ENCODE data around the gene BNIP3.

BNIP3 gene

DNA sequence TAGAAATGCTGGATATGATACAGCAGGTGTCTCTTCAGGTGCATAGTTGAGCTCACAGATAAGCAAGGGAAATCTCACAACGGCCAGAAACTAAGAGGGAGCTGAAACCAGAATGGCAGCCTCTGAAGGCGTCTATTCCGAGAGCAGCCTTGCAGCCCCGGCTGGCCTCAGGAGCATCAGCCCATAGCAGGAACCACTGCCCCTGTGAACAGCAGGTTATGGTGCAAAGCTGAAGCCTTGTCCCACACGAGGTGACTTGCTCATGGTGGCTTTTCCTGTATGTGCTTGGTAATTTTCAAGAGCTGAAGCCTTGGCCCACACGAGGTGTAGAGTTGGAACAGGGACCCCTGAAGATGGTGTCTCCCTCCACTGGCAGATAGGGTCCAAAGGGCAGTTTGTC, 33.2 kb downstream of the BNIP3 start:
- no peak overlapping the region for H3K27ac ChIP-seq (ENCODE audit: low read depth, low read length)
- peaks cover 84% of the 10 kb centered on the region for H3K36me3 ChIP-seq (ENCODE audit: insufficient read depth, low read length)
- no peaks in the 10 kb centered on the region for H3K9me3 ChIP-seq (ENCODE audit: insufficient read depth, low read depth, low read length)
- no peaks in the 10 kb centered on the region for H3K27me3 ChIP-seq (ENCODE audit: insufficient read depth, low read length)
- H3K4me1 ChIP-seq (ENCODE audit: insufficient read depth, low read length) = no peaks in the 10 kb centered on the region
- no peak overlapping the region for H3K4me3 ChIP-seq (ENCODE audit: low read length)
- 97% methylated on average over 6 of the region's 6 CpGs for WGBS
- no peak overlapping the region for H3K9ac ChIP-seq (ENCODE audit: low read depth, low read length)

DNA sequence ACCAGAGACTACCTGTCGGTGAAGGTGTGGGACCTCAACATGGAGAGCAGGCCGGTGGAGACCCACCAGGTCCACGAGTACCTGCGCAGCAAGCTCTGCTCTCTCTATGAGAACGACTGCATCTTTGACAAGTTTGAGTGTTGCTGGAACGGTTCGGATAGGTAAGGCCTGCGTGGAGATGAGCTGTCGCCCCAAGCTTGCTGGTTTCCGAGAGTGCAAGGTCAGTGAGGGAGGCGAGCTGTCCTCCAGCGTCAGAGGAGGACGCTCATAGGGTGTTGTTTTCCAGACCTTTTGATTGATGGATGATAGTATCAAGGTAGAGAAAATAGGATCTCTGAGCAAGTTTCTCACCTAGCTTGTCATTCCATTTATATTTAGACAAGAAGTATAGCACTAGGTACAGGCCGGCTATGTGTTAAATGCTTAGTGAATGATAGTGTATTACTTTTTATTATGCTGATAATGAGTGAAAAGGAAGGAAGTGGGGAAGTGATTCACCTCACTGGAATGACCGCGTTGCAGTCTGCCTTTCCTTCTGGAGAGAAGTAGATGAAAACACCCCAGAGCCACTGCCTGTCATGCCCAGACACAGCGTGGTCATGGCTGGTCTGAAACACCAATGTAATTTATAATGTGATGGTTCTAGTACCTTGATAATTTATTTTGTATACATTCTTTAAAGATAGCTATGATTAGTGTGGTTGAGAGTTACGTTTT, 33.9 kb downstream of the BNIP3 start:
- no peak overlapping the region for H3K27ac ChIP-seq (ENCODE audit: low read depth, low read length)
- 90% methylated on average over 18 of the region's 18 CpGs for WGBS
- H3K9me3 ChIP-seq (ENCODE audit: insufficient read depth, low read depth, low read length) = no peaks in the 10 kb centered on the region
- no peak overlapping the region for H3K9ac ChIP-seq (ENCODE audit: low read depth, low read length)
- H3K4me1 ChIP-seq (ENCODE audit: insufficient read depth, low read length) = no peaks in the 10 kb centered on the region
- no peak overlapping the region for H3K4me3 ChIP-seq (ENCODE audit: low read length)
- H3K27me3 ChIP-seq (ENCODE audit: insufficient read depth, low read length) = no peaks in the 10 kb centered on the region
- peaks cover 81% of the 10 kb centered on the region for H3K36me3 ChIP-seq (ENCODE audit: insufficient read depth, low read length)

DNA sequence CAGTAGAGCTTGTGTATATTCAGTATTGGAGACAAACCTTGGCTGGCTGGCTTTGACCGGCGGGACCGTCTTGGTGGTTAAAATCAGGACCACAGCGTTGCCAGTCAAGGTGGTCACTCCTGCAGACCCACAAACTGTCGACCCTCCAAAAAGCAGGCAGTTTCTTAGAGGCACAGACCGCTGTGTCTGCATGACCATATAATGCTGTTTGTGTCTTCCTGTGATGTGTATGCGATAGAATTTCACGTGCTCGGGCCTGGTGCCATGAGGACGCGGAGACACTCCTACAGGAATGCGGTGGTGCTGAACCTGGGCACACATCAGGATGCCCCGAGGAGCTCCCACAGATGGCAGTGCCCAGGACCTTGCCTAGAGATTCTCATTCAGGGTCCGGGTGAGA, 34.8 kb downstream of the BNIP3 start:
- Histone ChIP-seq H3K36me3 (ENCODE audit: insufficient read depth, low read length) (peaks cover 86% of the 10 kb centered on the region), H3K27ac (ENCODE audit: low read depth, low read length) (no peak overlapping the region), H3K4me3 (ENCODE audit: low read length) (no peak overlapping the region), H3K27me3 (ENCODE audit: insufficient read depth, low read length) (no peaks in the 10 kb centered on the region), H3K9ac (ENCODE audit: low read depth, low read length) (no peak overlapping the region), H3K4me1 (ENCODE audit: insufficient read depth, low read length) (no peaks in the 10 kb centered on the region), H3K9me3 (ENCODE audit: insufficient read depth, low read depth, low read length) (no peaks in the 10 kb centered on the region)
- WGBS = 95% methylated on average over 14 of the region's 14 CpGs

DNA sequence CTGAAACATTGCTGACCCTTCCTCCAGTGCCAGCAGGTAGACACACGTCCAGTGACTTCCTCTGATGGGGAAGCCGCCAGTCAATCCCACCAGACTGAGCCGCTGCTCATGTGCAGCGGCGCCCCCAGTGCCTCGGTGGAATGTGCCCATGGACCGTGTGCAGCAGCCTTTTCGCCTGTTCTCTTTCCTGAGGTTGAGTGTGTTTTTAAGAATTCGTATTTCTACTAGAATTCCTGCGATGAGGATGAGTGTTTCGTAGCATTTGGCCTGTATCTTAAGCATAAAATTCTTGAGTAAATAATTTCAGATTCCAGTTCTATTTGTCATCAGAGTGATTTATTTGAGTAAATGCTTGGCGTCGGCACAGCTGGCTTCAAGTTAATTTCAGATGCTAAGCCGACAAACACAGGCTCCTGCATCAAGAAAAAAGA, 35.4 kb downstream of the BNIP3 start:
- Histone ChIP-seq H3K36me3 (ENCODE audit: insufficient read depth, low read length) (peaks cover 86% of the 10 kb centered on the region), H3K4me3 (ENCODE audit: low read length) (no peak overlapping the region), H3K4me1 (ENCODE audit: insufficient read depth, low read length) (no peaks in the 10 kb centered on the region), H3K27me3 (ENCODE audit: insufficient read depth, low read length) (no peaks in the 10 kb centered on the region), H3K27ac (ENCODE audit: low read depth, low read length) (no peak overlapping the region), H3K9me3 (ENCODE audit: insufficient read depth, low read depth, low read length) (no peaks in the 10 kb centered on the region), H3K9ac (ENCODE audit: low read depth, low read length) (no peak overlapping the region)
- 94% methylated on average over 14 of the region's 14 CpGs for WGBS

DNA sequence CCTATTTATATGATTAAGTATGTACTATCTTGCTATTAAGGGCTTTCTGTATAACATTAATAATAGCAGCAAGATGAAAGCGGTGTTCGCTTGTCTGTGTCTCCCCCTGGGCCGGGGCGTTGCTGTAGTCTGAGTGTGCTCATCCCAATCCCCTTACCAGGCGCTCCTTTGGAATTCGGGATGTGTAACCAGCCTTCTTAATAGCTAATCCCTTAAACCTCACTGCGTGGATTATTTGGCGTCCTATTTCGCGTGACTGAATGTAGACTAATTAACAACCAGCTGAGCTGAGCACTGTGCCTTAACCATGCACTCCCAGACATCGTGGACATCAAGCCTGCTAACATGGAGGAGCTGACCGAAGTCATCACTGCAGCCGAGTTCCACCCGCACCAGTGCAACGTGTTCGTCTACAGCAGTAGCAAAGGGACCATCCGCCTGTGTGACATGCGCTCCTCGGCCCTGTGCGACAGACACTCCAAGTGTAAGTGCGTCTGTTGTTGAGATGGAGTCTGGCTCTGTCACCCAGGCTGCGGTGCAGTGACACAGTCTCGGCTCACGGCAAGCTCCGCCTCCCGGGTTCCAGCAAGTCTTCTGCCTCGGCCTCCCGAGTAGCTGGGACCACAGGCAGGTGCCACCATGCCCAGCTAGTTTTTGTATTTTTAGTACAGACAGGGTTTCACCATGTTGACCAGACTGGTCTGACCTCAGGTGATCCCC, 36.6 kb downstream of the BNIP3 start:
- H3K4me1 ChIP-seq (ENCODE audit: insufficient read depth, low read length) = no peaks in the 10 kb centered on the region
- H3K27ac ChIP-seq (ENCODE audit: low read depth, low read length) = no peak overlapping the region
- H3K27me3 ChIP-seq (ENCODE audit: insufficient read depth, low read length) = no peaks in the 10 kb centered on the region
- WGBS = 97% methylated on average over 28 of the region's 28 CpGs
- H3K9ac ChIP-seq (ENCODE audit: low read depth, low read length) = no peak overlapping the region
- H3K36me3 ChIP-seq (ENCODE audit: insufficient read depth, low read length) = peaks cover 87% of the 10 kb centered on the region
- no peak overlapping the region for H3K4me3 ChIP-seq (ENCODE audit: low read length)
- H3K9me3 ChIP-seq (ENCODE audit: insufficient read depth, low read depth, low read length) = no peaks in the 10 kb centered on the region

DNA sequence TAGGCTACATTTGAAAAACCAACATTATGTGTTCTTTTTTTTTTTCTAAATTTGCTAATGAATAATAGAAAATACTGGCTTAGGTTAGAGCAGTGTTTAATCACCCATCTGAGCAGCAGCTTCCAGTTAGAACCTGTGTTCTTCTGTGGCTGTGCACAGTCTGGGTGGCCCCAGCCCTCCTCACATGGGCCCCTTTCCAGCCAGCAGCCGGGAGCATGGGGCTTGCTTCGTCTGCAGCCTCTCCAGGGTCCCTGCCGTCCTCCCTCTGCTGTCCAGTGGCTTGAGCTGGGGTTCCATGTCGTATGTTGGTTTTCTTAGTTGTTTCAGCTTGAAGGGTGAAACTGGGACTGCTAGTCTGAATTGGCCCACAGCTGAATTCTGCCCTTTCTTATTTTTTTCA, 37.3 kb downstream of the BNIP3 start:
- Histone ChIP-seq H3K9me3 (ENCODE audit: insufficient read depth, low read depth, low read length) (no peaks in the 10 kb centered on the region), H3K9ac (ENCODE audit: low read depth, low read length) (no peak overlapping the region), H3K4me1 (ENCODE audit: insufficient read depth, low read length) (no peaks in the 10 kb centered on the region), H3K4me3 (ENCODE audit: low read length) (no peak overlapping the region), H3K27me3 (ENCODE audit: insufficient read depth, low read length) (no peaks in the 10 kb centered on the region), H3K27ac (ENCODE audit: low read depth, low read length) (no peak overlapping the region), H3K36me3 (ENCODE audit: insufficient read depth, low read length) (peaks cover 86% of the 10 kb centered on the region)
- WGBS = 95% methylated on average over 4 of the region's 4 CpGs

DNA sequence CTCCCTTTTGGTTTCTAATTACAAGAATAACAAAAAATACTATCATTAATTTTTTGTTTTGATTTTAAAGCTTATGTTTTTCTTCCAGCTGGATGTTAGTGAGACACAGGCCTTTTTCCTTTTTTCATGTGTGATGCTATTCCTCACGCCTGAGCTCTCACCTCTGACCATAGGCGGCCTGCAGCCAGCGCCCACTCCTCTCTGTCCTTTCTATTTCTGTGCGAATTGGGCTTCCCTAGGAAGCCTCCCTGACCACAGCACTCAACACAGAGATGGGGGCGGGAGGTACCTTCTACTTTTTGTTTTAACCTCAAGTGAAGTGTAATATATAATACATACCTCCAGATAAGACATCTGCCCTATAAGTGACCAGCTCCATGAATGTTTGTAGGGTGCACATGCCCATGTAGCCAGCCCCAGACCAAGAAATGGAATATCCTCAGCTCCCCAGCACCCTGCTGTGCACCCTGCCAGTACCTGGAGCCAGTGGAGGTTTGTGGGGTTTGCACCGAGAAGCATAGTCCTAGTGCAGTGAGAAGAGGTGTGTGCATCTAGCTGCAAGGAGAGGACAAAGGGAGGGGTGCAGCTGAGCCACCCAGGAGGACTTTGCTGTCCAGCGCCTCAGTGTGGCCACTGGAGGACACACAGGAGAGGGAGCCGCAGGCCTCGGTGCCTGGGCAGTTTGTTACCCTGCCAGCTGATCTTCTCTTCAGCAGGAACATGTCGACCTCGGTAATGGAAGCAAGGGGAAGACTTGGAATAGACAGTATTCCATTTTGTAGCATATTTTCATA, 38.5 kb downstream of the BNIP3 start:
- no peaks in the 10 kb centered on the region for H3K9me3 ChIP-seq (ENCODE audit: insufficient read depth, low read depth, low read length)
- H3K27me3 ChIP-seq (ENCODE audit: insufficient read depth, low read length) = no peaks in the 10 kb centered on the region
- H3K27ac ChIP-seq (ENCODE audit: low read depth, low read length) = no peak overlapping the region
- peaks cover 81% of the 10 kb centered on the region for H3K36me3 ChIP-seq (ENCODE audit: insufficient read depth, low read length)
- WGBS = 83% methylated on average over 9 of the region's 11 CpGs
- no peak overlapping the region for H3K4me3 ChIP-seq (ENCODE audit: low read length)
- H3K4me1 ChIP-seq (ENCODE audit: insufficient read depth, low read length) = no peaks in the 10 kb centered on the region
- H3K9ac ChIP-seq (ENCODE audit: low read depth, low read length) = no peak overlapping the region

DNA sequence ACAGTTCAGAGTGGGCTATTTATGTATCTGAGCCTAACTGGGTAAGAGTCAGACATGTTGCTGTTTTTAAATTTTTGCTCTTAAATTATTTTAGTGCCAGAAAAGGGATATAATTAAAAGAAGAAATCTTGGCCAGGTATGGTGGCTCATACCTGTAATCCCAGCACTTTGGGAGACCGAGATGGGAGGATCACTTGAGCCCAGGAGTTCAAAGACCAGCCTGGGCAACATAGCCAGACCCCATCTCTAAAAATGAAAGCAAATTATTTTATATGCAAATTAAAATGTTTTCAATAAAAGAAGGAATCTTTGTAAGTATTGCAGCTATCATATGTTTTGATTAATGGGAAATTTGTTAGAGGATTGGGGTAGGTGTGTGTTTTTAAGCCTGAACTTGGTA, 39.3 kb downstream of the BNIP3 start:
- H3K4me1 ChIP-seq (ENCODE audit: insufficient read depth, low read length) = no peaks in the 10 kb centered on the region
- H3K9me3 ChIP-seq (ENCODE audit: insufficient read depth, low read depth, low read length) = no peaks in the 10 kb centered on the region
- H3K27me3 ChIP-seq (ENCODE audit: insufficient read depth, low read length) = no peaks in the 10 kb centered on the region
- WGBS = 100% methylated on average over 1 of the region's 1 CpG
- H3K27ac ChIP-seq (ENCODE audit: low read depth, low read length) = no peak overlapping the region
- no peak overlapping the region for H3K9ac ChIP-seq (ENCODE audit: low read depth, low read length)
- H3K4me3 ChIP-seq (ENCODE audit: low read length) = no peak overlapping the region
- peaks cover 79% of the 10 kb centered on the region for H3K36me3 ChIP-seq (ENCODE audit: insufficient read depth, low read length)

DNA sequence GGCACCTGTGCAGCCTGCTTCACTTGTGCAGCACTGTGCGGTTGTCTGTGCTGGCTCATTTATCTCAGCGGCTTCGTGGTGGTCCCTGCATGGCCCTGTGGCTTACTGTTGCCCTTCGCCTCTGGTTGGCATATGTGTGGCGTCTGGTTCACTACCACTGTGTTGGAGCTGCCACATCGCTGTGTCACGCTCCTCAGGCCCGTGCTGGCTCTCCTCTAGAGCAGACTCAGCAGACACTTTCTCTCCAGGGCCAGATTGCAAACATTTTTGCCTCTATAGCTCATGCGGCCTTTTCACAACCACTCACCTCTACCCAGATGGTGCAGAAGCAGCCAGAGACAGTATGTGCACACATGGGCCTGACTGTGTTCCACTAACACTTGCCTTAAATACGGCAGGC, 43.0 kb downstream of the BNIP3 start:
- WGBS = 95% methylated on average over 10 of the region's 10 CpGs
- H3K36me3 ChIP-seq (ENCODE audit: insufficient read depth, low read length) = peaks cover 62% of the 10 kb centered on the region
- H3K9ac ChIP-seq (ENCODE audit: low read depth, low read length) = no peak overlapping the region
- H3K27me3 ChIP-seq (ENCODE audit: insufficient read depth, low read length) = no peaks in the 10 kb centered on the region
- H3K4me1 ChIP-seq (ENCODE audit: insufficient read depth, low read length) = no peaks in the 10 kb centered on the region
- H3K4me3 ChIP-seq (ENCODE audit: low read length) = no peak overlapping the region
- no peak overlapping the region for H3K27ac ChIP-seq (ENCODE audit: low read depth, low read length)
- no peaks in the 10 kb centered on the region for H3K9me3 ChIP-seq (ENCODE audit: insufficient read depth, low read depth, low read length)

DNA sequence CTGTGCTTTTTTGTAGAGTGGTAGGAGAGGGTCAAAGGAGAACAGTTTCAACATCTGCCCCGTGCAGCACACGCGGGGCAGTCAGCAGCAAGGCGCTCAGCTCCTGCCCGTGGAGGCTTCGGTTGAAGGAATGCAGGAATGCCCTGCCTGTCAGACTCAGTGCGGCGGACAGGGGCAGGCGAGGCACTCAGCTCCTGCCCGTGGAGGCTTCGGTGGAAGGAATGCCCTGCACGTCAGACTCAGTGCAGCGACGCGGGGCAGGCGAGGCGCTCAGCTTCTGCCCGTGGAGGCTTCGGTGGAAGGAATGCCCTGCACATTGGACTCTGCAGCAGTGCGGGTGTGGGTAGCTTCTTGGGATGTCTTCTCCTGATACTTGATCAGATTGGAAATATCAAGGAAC, 43.9 kb downstream of the BNIP3 start:
- H3K27ac ChIP-seq (ENCODE audit: low read depth, low read length) = no peak overlapping the region
- peaks cover 60% of the 10 kb centered on the region for H3K36me3 ChIP-seq (ENCODE audit: insufficient read depth, low read length)
- 96% methylated on average over 20 of the region's 20 CpGs for WGBS
- no peak overlapping the region for H3K9ac ChIP-seq (ENCODE audit: low read depth, low read length)
- H3K27me3 ChIP-seq (ENCODE audit: insufficient read depth, low read length) = no peaks in the 10 kb centered on the region
- no peaks in the 10 kb centered on the region for H3K9me3 ChIP-seq (ENCODE audit: insufficient read depth, low read depth, low read length)
- no peak overlapping the region for H3K4me3 ChIP-seq (ENCODE audit: low read length)
- H3K4me1 ChIP-seq (ENCODE audit: insufficient read depth, low read length) = no peaks in the 10 kb centered on the region

DNA sequence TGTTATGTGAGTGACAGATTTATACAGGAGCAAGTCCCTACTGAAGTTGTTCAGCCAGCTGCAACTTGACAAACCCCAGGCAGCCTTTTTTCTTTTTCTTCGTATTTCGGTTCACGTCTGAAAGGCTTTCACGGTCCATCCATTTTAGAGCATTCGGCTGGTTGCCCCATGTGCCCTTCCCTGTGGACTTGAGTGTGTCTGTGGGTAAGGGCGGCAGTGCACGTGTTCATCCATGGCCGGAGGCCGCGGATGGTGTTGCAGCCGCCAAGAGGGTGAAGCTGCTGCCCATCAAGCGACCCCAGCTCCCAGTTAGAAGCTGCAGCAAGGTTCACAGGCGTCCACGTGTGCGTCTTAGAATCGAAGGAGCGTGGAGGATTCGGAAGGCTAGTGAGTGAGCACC, 45.0 kb downstream of the BNIP3 start:
- Histone ChIP-seq H3K27ac (ENCODE audit: low read depth, low read length) (no peak overlapping the region), H3K9ac (ENCODE audit: low read depth, low read length) (no peak overlapping the region), H3K36me3 (ENCODE audit: insufficient read depth, low read length) (peaks cover 54% of the 10 kb centered on the region), H3K4me1 (ENCODE audit: insufficient read depth, low read length) (no peaks in the 10 kb centered on the region), H3K27me3 (ENCODE audit: insufficient read depth, low read length) (no peaks in the 10 kb centered on the region), H3K4me3 (ENCODE audit: low read length) (no peak overlapping the region), H3K9me3 (ENCODE audit: insufficient read depth, low read depth, low read length) (no peaks in the 10 kb centered on the region)
- WGBS = 95% methylated on average over 18 of the region's 18 CpGs

Data from HUES64 (cell line).